ENCODE results near the gene LIMS2.

GRCh38 chr2:127702395-127703009, 27.2 kb upstream of the LIMS2 start:
- TF ChIP-seq CTCF (IDR thresholded peaks at IDR 0.05 in 4 of 5, conservative IDR thresholded peaks at IDR 0.05 in 1 of 5) (no peak), POLR2A (IDR thresholded peaks at IDR 0.05) (no peak)

Measured in gastrocnemius medialis (tissue), 4 donors.